Right atrium auricular region (tissue), 2 donors: ENCODE measurements around the gene GGCX. TPM values are rescaled to one million over a fixed set of nuclear protein-coding genes. Genes with fewer than 3 reads are reported as not detected.
"Not testable (repeated sequence)": the region's sequence is repeated elsewhere in the genome, so short reads cannot be mapped to it uniquely, and the experiment has no call there.

Experiments used
- DNase-seq: peaks from one replicate; pipeline ENCODE4 v3.0.0-alpha.2; 2019; ENCODE audit warnings: low spot score
- H3K27ac ChIP-seq, 2 donors: fragments of 200-600 bp; sonication (generic); 1 replicate in 1 of 2; 2 replicates in 1 of 2; pipeline ENCODE4 v1.5.1; 2016 to 2019
- H3K27me3 ChIP-seq, 2 donors: fragments of 200-600 bp; sonication (generic); one replicate each; pipeline versions ENCODE4 v1.5.1 to v1.6.0; 2017 to 2019
- H3K36me3 ChIP-seq: fragments of 200-600 bp; sonication (generic); one replicate; pipeline ENCODE4 v1.5.1; 2016
- H3K4me1 ChIP-seq, 2 donors: fragments of 200-600 bp; sonication (generic); one replicate each; pipeline versions ENCODE4 v1.5.1 to v1.6.0; 2017 to 2019
- H3K4me3 ChIP-seq, 2 donors: fragments of 200-600 bp; sonication (generic); 1 replicate in 1 of 2; 2 replicates in 1 of 2; pipeline ENCODE4 v1.5.1; 2017 to 2019; ENCODE audit warnings: mild to moderate bottlenecking in 1 of 2, moderate library complexity in 1 of 2
- H3K9me3 ChIP-seq, 2 donors: fragments of 200-600 bp; sonication (generic); one replicate each; pipeline ENCODE4 v1.5.1; 2019
- total RNA-seq, 2 donors: library from RNA; depleted of rRNA; stranded (reverse); fragments of >200 nt; gene quantifications; one replicate each; pipeline ENCODE4 v1.1.0, GENCODE V29; 2016
- TF ChIP-seq, protein P1 (sequence below), 2 donors: fragments of 200-600 bp; sonication (generic); IDR thresholded peaks; one replicate each; pipeline ENCODE4 v1.5.1; 2019; ENCODE audit warnings: antibody characterized with exemption in 2 of 2

The GGCX gene
- total RNA-seq, 2 donors from 2014 or later, result 18.0 to 23.3 TPM

DNA sequence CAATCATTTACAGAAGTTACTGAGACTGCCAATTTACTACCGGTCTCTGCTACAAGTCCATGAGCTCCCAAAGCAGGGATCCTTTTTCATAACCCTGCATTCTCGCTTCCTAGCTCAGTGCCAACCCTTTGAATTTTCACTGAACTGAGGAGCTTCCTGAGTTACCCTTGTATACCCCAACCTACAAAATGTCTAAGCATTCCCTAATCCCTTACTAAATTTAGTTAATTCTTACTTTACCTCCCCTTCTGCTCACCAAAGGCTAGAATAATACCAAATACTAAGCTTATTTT lies 12.7 kb downstream of the GGCX start:
- no peaks in the 10 kb centered on the region for H3K9me3 ChIP-seq
- H3K27me3 ChIP-seq, result no peaks in the 10 kb centered on the region
- no peak for DNase-seq
- H3K36me3 ChIP-seq, result peaks cover 73% of the 10 kb centered on the region
- no peak overlapping the region for H3K4me3 ChIP-seq
- H3K27ac ChIP-seq, result no peak overlapping the region
- peaks cover 0 to 8% of the 10 kb centered on the region in 2 donors for H3K4me1 ChIP-seq
- TF ChIP-seq, protein P1, sequence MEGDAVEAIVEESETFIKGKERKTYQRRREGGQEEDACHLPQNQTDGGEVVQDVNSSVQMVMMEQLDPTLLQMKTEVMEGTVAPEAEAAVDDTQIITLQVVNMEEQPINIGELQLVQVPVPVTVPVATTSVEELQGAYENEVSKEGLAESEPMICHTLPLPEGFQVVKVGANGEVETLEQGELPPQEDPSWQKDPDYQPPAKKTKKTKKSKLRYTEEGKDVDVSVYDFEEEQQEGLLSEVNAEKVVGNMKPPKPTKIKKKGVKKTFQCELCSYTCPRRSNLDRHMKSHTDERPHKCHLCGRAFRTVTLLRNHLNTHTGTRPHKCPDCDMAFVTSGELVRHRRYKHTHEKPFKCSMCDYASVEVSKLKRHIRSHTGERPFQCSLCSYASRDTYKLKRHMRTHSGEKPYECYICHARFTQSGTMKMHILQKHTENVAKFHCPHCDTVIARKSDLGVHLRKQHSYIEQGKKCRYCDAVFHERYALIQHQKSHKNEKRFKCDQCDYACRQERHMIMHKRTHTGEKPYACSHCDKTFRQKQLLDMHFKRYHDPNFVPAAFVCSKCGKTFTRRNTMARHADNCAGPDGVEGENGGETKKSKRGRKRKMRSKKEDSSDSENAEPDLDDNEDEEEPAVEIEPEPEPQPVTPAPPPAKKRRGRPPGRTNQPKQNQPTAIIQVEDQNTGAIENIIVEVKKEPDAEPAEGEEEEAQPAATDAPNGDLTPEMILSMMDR (IDR thresholded peaks at IDR 0.05), result no peak

GRCh38 chr2:85547859-85548607 lies 13.3 kb downstream of the GGCX start:
- no peak for DNase-seq
- H3K27ac ChIP-seq, result no peak overlapping the region
- H3K36me3 ChIP-seq, result peaks cover 73% of the 10 kb centered on the region

GRCh38 chr2:85547089-85547858 lies 14.0 kb downstream of the GGCX start:
- no peak overlapping the region for H3K27ac ChIP-seq
- TF ChIP-seq, protein P1 (IDR thresholded peaks at IDR 0.05), result no peak
- no peaks in the 10 kb centered on the region for H3K27me3 ChIP-seq
- no peaks in the 10 kb centered on the region for H3K9me3 ChIP-seq
- H3K4me3 ChIP-seq, result no peak overlapping the region
- DNase-seq, result no peak
- H3K36me3 ChIP-seq, result peaks cover 73% of the 10 kb centered on the region
- H3K4me1 ChIP-seq, result peaks cover under 1 to 21% of the 10 kb centered on the region in 2 donors

More at GRCh38 chr2:85547859-85548607, 13.3 kb downstream of the GGCX start:
- TF ChIP-seq, protein P1 (IDR thresholded peaks at IDR 0.05), result no peak
- Histone ChIP-seq H3K4me3 (no peak overlapping the region), H3K4me1 (peaks cover 0 to 14% of the 10 kb centered on the region in 2 donors), H3K27me3 (no peaks in the 10 kb centered on the region), H3K9me3 (no peaks in the 10 kb centered on the region)

- H3K27me3 ChIP-seq, result no peaks in the 10 kb centered on the region
- H3K36me3 ChIP-seq, result peaks cover 75% of the 10 kb centered on the region
- H3K4me1 ChIP-seq, result peaks cover 3 to 34% of the 10 kb centered on the region in 2 donors
- H3K4me3 ChIP-seq, result no peak overlapping the region
- TF ChIP-seq, protein P1 (IDR thresholded peaks at IDR 0.05), result no peak
- no peaks in the 10 kb centered on the region for H3K9me3 ChIP-seq
- no peak for DNase-seq
- no peak overlapping the region for H3K27ac ChIP-seq
Observed at GRCh38 chr2:85545780-85546240, 15.5 kb downstream of the GGCX start.

GRCh38 chr2:85544915-85545779 lies 16.1 kb downstream of the GGCX start:
- H3K4me1 ChIP-seq, result peaks cover 3 to 41% of the 10 kb centered on the region in 2 donors
- not testable (repeated sequence) for H3K27me3 ChIP-seq, DNase-seq, H3K9me3 ChIP-seq, H3K4me3 ChIP-seq
- peaks cover 73% of the 10 kb centered on the region for H3K36me3 ChIP-seq
- peak overlapping the region; percentile 6 to 29 for H3K27ac ChIP-seq

DNA sequence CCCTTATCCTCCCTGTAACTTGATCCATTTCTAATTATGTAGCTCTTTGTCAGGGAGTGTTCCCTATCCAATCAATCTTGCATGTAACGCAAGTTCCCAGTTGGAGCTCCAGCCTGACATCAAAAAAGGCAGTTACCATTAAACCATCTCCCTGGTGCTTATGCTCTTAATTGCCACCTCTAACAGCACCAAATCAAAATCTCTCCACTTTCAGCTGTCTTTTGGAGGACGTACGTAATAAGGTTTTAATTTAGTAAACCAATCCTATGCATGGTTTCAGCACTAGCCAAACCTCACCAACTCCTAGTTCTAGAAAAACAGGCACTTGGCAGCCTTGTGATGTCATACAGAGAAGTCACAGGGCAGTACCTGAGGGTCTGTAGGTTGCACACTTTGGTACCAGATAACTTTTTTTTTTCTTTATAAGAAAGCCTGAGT lies 17.0 kb downstream of the GGCX start:
- Histone ChIP-seq H3K36me3 (peaks cover 64% of the 10 kb centered on the region), H3K4me1 (peaks cover 3 to 41% of the 10 kb centered on the region in 2 donors), H3K27ac (peak overlapping the region; percentile 6 to 20)
- H3K9me3 ChIP-seq, DNase-seq, H3K4me3 ChIP-seq, H3K27me3 ChIP-seq: not testable (repeated sequence)
